ENCODE measurements around the gene CAPN2.

GRCh38 chr1:223774134-223774814 lies 61.9 kb downstream of the CAPN2 start:
- TF ChIP-seq, protein P1, sequence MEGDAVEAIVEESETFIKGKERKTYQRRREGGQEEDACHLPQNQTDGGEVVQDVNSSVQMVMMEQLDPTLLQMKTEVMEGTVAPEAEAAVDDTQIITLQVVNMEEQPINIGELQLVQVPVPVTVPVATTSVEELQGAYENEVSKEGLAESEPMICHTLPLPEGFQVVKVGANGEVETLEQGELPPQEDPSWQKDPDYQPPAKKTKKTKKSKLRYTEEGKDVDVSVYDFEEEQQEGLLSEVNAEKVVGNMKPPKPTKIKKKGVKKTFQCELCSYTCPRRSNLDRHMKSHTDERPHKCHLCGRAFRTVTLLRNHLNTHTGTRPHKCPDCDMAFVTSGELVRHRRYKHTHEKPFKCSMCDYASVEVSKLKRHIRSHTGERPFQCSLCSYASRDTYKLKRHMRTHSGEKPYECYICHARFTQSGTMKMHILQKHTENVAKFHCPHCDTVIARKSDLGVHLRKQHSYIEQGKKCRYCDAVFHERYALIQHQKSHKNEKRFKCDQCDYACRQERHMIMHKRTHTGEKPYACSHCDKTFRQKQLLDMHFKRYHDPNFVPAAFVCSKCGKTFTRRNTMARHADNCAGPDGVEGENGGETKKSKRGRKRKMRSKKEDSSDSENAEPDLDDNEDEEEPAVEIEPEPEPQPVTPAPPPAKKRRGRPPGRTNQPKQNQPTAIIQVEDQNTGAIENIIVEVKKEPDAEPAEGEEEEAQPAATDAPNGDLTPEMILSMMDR (IDR thresholded peaks at IDR 0.05; ENCODE audit: insufficient read depth, low read depth, low read length), result no peak
- TF ChIP-seq EZH2 (IDR thresholded peaks at IDR 0.05; ENCODE audit: insufficient read depth, low read length), result no peak

All from astrocyte (in vitro differentiated cells and primary cell).